Astrocyte (in vitro differentiated cells and primary cell): ENCODE data around the gene ZNF462. TPM values are rescaled to one million over a fixed set of nuclear protein-coding genes. Genes with fewer than 3 reads are reported as not detected.

Experiments used
- DNase-seq: peaks from one replicate; pipeline ENCODE4 v3.0.0-alpha.2; 2010; ENCODE audit warnings: low read depth
- FAIRE-seq: peaks from 2 replicates; lab custom pipeline; 2011; peaks lifted over from hg19 to GRCh38; lab: Jason Lieb, UNC
- H2AFZ ChIP-seq: 2 replicates; pipeline ENCODE4 v1.6.0; 2012; ENCODE audit warnings: low read depth, low read length, inconsistent platforms
- H3K27ac ChIP-seq: 2 replicates; pipeline ENCODE4 v1.5.1; 2011; ENCODE audit warnings: low read depth, low read length, inconsistent platforms
- H3K27me3 ChIP-seq: 2 replicates; pipeline ENCODE4 v1.6.0; 2011; ENCODE audit warnings: low read length, inconsistent platforms; ENCODE audit not compliant: insufficient read depth
- H3K36me3 ChIP-seq: 2 replicates; pipeline ENCODE4 v1.5.1; 2011; ENCODE audit warnings: low read length, inconsistent platforms; ENCODE audit not compliant: insufficient read depth
- H3K4me1 ChIP-seq: 2 replicates; pipeline ENCODE4 v1.5.1; 2011; ENCODE audit warnings: low read length, inconsistent platforms; ENCODE audit not compliant: insufficient read depth
- H3K4me2 ChIP-seq: 2 replicates; pipeline ENCODE4 v1.6.0; 2012; ENCODE audit warnings: low read length, inconsistent platforms
- H3K4me3 ChIP-seq: 2 replicates; pipeline ENCODE4 v1.5.1; 2011; ENCODE audit warnings: low read depth, mild to moderate bottlenecking, low read length, inconsistent platforms; ENCODE audit not compliant: insufficient read depth
- H3K79me2 ChIP-seq: 2 replicates; pipeline ENCODE4 v1.6.0; 2012; ENCODE audit warnings: mild to moderate bottlenecking, low read length, inconsistent platforms; ENCODE audit not compliant: insufficient read depth
- H3K9ac ChIP-seq: 2 replicates; pipeline ENCODE4 v1.6.0; 2012; ENCODE audit warnings: mild to moderate bottlenecking, low read length, inconsistent platforms
- H3K9me3 ChIP-seq: 2 replicates; pipeline ENCODE4 v1.5.1; 2012; ENCODE audit warnings: low read depth, mild to moderate bottlenecking, low read length, inconsistent platforms; ENCODE audit not compliant: insufficient read depth
- H4K20me1 ChIP-seq: 2 replicates; pipeline ENCODE4 v1.6.0; 2012; ENCODE audit warnings: low read length, inconsistent platforms; ENCODE audit not compliant: insufficient read depth
- H3K27ac Mint-ChIP-seq: one replicate; pipeline ENCODE4 v1.8.0; 2021; ENCODE audit warnings: mild to moderate bottlenecking, mixed read lengths; ENCODE audit not compliant: unreplicated experiment
- H3K27me3 Mint-ChIP-seq: one replicate; pipeline ENCODE4 v1.8.0; 2021; ENCODE audit warnings: low read depth, mixed read lengths; ENCODE audit not compliant: unreplicated experiment
- H3K36me3 Mint-ChIP-seq: one replicate; pipeline ENCODE4 v1.8.0; 2021; ENCODE audit warnings: low read depth, mixed read lengths; ENCODE audit not compliant: unreplicated experiment
- H3K4me1 Mint-ChIP-seq: one replicate; pipeline ENCODE4 v1.8.0; 2021; ENCODE audit warnings: low read depth, mixed read lengths; ENCODE audit not compliant: unreplicated experiment
- H3K4me3 Mint-ChIP-seq: one replicate; pipeline ENCODE4 v1.8.0; 2021; ENCODE audit warnings: mild to moderate bottlenecking, moderate library complexity, mixed read lengths; ENCODE audit not compliant: unreplicated experiment
- H3K9me3 Mint-ChIP-seq: one replicate; pipeline ENCODE4 v1.8.0; 2021; ENCODE audit warnings: mild to moderate bottlenecking, mixed read lengths; ENCODE audit not compliant: unreplicated experiment
- CTCF ChIP-seq: IDR thresholded peaks from 2 replicates; pipeline ENCODE4 v1.5.1; 2011; ENCODE audit warnings: low read depth, mild to moderate bottlenecking, inconsistent platforms, low read length, moderate library complexity; ENCODE audit not compliant: insufficient read depth
- EZH2 ChIP-seq: IDR thresholded peaks from 2 replicates; pipeline ENCODE4 v1.6.1; 2012; ENCODE audit warnings: mild to moderate bottlenecking, low read length, inconsistent platforms; ENCODE audit not compliant: insufficient read depth
- total RNA-seq: library from RNA; stranded (reverse); gene quantifications from 2 replicates; pipeline ENCODE4 v1.2.1, GENCODE V29; 2021

Gene ZNF462
- total RNA-seq, 1 donor from 2014 or later, result 126 TPM

- H3K4me2 ChIP-seq, result no peak overlapping the region
Measured at GRCh38 chr9:106868565-106868964, 5.6 kb downstream of the ZNF462 start.

GRCh38 chr9:106869028-106869427, 6.1 kb downstream of the ZNF462 start:
- H3K9me3 Mint-ChIP-seq, result no peaks in the 10 kb centered on the region
- Histone ChIP-seq H3K79me2 (peaks cover 97% of the 10 kb centered on the region), H3K4me1 (peaks cover 5% of the 10 kb centered on the region), H2AFZ (no peak overlapping the region), H4K20me1 (peaks cover 34% of the 10 kb centered on the region), H3K36me3 (no peaks in the 10 kb centered on the region), H3K9me3 (no peaks in the 10 kb centered on the region), H3K4me3 (no peak overlapping the region), H3K4me2 (no peak overlapping the region), H3K27ac (no peak overlapping the region), H3K27me3 (no peaks in the 10 kb centered on the region), H3K9ac (no peak overlapping the region)
- no peak for TF ChIP-seq CTCF
- TF ChIP-seq EZH2, result no peak
- FAIRE-seq (no peak), DNase-seq (no peak)
- no peak overlapping the region for H3K27ac Mint-ChIP-seq
- peaks cover 8% of the 10 kb centered on the region for H3K36me3 Mint-ChIP-seq
- H3K27me3 Mint-ChIP-seq, result no peaks in the 10 kb centered on the region
- no peak overlapping the region for H3K4me3 Mint-ChIP-seq
- H3K4me1 Mint-ChIP-seq, result peaks cover 70% of the 10 kb centered on the region

More at GRCh38 chr9:106868565-106868964, 5.6 kb downstream of the ZNF462 start:
- peaks cover 67% of the 10 kb centered on the region for H3K4me1 Mint-ChIP-seq
- Histone ChIP-seq H3K36me3 (no peaks in the 10 kb centered on the region), H3K79me2 (peaks cover 96% of the 10 kb centered on the region), H3K4me3 (no peak overlapping the region), H3K4me1 (peaks cover 5% of the 10 kb centered on the region), H3K27me3 (no peaks in the 10 kb centered on the region), H4K20me1 (peaks cover 32% of the 10 kb centered on the region), H2AFZ (no peak overlapping the region), H3K9me3 (no peaks in the 10 kb centered on the region), H3K27ac (no peak overlapping the region), H3K9ac (no peak overlapping the region)
- peaks cover 8% of the 10 kb centered on the region for H3K36me3 Mint-ChIP-seq
- DNase-seq (no peak), FAIRE-seq (no peak)
- no peaks in the 10 kb centered on the region for H3K9me3 Mint-ChIP-seq
- no peak for TF ChIP-seq CTCF
- TF ChIP-seq EZH2, result no peak
- no peaks in the 10 kb centered on the region for H3K27me3 Mint-ChIP-seq
- H3K4me3 Mint-ChIP-seq, result peak overlapping the region; percentile 23
- no peak overlapping the region for H3K27ac Mint-ChIP-seq

GRCh38 chr9:106869458-106869857, 6.5 kb downstream of the ZNF462 start:
- Histone ChIP-seq H3K9ac (no peak overlapping the region), H4K20me1 (peaks cover 34% of the 10 kb centered on the region), H3K36me3 (no peaks in the 10 kb centered on the region), H3K27ac (no peak overlapping the region), H2AFZ (no peak overlapping the region), H3K9me3 (no peaks in the 10 kb centered on the region), H3K4me3 (no peak overlapping the region), H3K79me2 (peaks cover 98% of the 10 kb centered on the region), H3K4me1 (peaks cover 4% of the 10 kb centered on the region), H3K4me2 (no peak overlapping the region), H3K27me3 (no peaks in the 10 kb centered on the region)
- H3K27me3 Mint-ChIP-seq, result no peaks in the 10 kb centered on the region
- peak overlapping the region; percentile 64 for H3K4me3 Mint-ChIP-seq
- FAIRE-seq (no peak), DNase-seq (peak; percentile 55)
- H3K27ac Mint-ChIP-seq, result no peak overlapping the region
- H3K36me3 Mint-ChIP-seq, result peaks cover 8% of the 10 kb centered on the region
- H3K9me3 Mint-ChIP-seq, result no peaks in the 10 kb centered on the region
- H3K4me1 Mint-ChIP-seq, result peaks cover 74% of the 10 kb centered on the region
- TF ChIP-seq CTCF (no peak), EZH2 (no peak)
